Measurements from ENCODE around the gene TPST2. TPM values are rescaled to one million over a fixed set of nuclear protein-coding genes. Genes with fewer than 3 reads are reported as not detected.

Gene TPST2
- total RNA-seq, 2 experiments from 2014 or later, result 7.2 to 7.4 TPM

DNA sequence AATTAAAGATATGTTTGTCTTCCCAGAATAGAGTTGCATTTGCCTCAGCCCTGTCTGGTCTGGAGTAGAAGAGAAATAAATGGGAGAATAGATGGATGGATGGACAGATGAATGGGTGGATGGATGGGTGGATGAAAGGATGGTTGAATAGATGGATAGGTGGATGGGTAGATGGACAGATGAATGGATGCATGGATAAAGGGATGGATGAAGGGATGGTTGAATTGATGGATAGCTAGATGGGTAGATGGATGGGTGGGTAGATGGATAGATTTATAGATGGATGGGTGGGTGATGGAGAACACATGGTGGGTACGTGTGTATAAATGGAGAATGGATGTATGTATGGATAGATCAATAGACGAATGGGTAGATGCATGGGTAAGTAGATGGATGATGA lies 19.4 kb upstream of the TPST2 start:
- intact Hi-C loops (cut with DNase I, micrococcal nuclease), result no loop called here
- H3K4me3 ChIP-seq (ENCODE audit: low read length), result no peak overlapping the region
- peaks cover 9% of the 10 kb centered on the region for H3K4me1 Mint-ChIP-seq (ENCODE audit: low read depth)
- ATAC-seq (ENCODE audit: poor library complexity) (no peak), DNase-seq (no peak)
- H3K27me3 ChIP-seq (ENCODE audit: control insufficient read depth in 1 of 2, insufficient read depth in 2 of 2, low read length in 2 of 2), result no peaks in the 10 kb centered on the region
- no peaks in the 10 kb centered on the region for H3K9me3 ChIP-seq (ENCODE audit: control insufficient read depth in 1 of 2, insufficient read depth in 1 of 2, low read length in 2 of 2)
- no peak overlapping the region for H3K27ac Mint-ChIP-seq
- H3K36me3 Mint-ChIP-seq (ENCODE audit: low read depth), result no peaks in the 10 kb centered on the region
- CTCF ChIA-PET, result interaction anchor here (0.6 kb wide), 1 partner anchor 20 kb away, joined by 3 read pairs; no protein-coding TSS in a partner anchor
- no peaks in the 10 kb centered on the region for H3K36me3 ChIP-seq (ENCODE audit: insufficient read depth, low read length)
- H3K27me3 Mint-ChIP-seq, result no peaks in the 10 kb centered on the region
- POLR2A ChIA-PET, result no interaction called here
- H3K4me3 Mint-ChIP-seq, result no peak overlapping the region
- H3K9me3 Mint-ChIP-seq, result no peaks in the 10 kb centered on the region
- H3K27ac ChIP-seq (ENCODE audit: low read depth in 1 of 2, low read length in 2 of 2), result no peak overlapping the region
- H3K4me1 ChIP-seq (ENCODE audit: insufficient read depth, low read length), result peaks cover 19% of the 10 kb centered on the region
- TF ChIP-seq, protein P1, sequence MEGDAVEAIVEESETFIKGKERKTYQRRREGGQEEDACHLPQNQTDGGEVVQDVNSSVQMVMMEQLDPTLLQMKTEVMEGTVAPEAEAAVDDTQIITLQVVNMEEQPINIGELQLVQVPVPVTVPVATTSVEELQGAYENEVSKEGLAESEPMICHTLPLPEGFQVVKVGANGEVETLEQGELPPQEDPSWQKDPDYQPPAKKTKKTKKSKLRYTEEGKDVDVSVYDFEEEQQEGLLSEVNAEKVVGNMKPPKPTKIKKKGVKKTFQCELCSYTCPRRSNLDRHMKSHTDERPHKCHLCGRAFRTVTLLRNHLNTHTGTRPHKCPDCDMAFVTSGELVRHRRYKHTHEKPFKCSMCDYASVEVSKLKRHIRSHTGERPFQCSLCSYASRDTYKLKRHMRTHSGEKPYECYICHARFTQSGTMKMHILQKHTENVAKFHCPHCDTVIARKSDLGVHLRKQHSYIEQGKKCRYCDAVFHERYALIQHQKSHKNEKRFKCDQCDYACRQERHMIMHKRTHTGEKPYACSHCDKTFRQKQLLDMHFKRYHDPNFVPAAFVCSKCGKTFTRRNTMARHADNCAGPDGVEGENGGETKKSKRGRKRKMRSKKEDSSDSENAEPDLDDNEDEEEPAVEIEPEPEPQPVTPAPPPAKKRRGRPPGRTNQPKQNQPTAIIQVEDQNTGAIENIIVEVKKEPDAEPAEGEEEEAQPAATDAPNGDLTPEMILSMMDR (IDR thresholded peaks at IDR 0.05), result no peak

DNA sequence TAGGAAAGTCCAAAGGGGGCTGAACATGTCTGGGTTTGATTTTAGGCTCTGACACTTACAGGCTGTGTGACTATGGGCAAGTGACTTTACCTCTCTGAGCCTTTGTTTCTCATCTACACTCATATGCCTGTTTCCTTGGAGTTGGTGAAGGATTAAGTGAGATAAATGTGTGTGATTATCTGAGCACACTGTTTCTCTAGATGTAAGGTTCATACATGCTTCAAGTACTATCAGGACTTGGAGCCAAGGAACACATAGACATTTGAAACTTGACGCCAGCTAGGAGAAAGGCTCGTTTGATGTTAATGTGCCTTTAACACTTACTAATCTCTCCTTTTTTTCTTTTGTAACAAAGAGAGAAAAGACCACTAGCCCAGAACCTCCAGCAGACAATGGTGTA lies 18.2 kb upstream of the TPST2 start:
- Mint-ChIP-seq H3K27ac (no peak overlapping the region), H3K4me1 (ENCODE audit: low read depth) (peaks cover 9% of the 10 kb centered on the region), H3K36me3 (ENCODE audit: low read depth) (no peaks in the 10 kb centered on the region), H3K27me3 (no peaks in the 10 kb centered on the region), H3K4me3 (no peak overlapping the region), H3K9me3 (no peaks in the 10 kb centered on the region)
- Histone ChIP-seq H3K4me3 (ENCODE audit: low read length) (no peak overlapping the region), H3K36me3 (ENCODE audit: insufficient read depth, low read length) (no peaks in the 10 kb centered on the region), H3K9me3 (ENCODE audit: control insufficient read depth in 1 of 2, insufficient read depth in 1 of 2, low read length in 2 of 2) (no peaks in the 10 kb centered on the region), H3K4me1 (ENCODE audit: insufficient read depth, low read length) (peaks cover 19% of the 10 kb centered on the region), H3K27ac (ENCODE audit: low read depth in 1 of 2, low read length in 2 of 2) (no peak overlapping the region), H3K27me3 (ENCODE audit: control insufficient read depth in 1 of 2, insufficient read depth in 2 of 2, low read length in 2 of 2) (no peaks in the 10 kb centered on the region)
- TF ChIP-seq, protein P1 (IDR thresholded peaks at IDR 0.05), result no peak
- intact Hi-C loops (cut with DNase I, micrococcal nuclease), result no loop called here
- ChIA-PET CTCF (no interaction called here), POLR2A (no interaction called here)
- DNase-seq (no peak), ATAC-seq (ENCODE audit: poor library complexity) (no peak)

DNA sequence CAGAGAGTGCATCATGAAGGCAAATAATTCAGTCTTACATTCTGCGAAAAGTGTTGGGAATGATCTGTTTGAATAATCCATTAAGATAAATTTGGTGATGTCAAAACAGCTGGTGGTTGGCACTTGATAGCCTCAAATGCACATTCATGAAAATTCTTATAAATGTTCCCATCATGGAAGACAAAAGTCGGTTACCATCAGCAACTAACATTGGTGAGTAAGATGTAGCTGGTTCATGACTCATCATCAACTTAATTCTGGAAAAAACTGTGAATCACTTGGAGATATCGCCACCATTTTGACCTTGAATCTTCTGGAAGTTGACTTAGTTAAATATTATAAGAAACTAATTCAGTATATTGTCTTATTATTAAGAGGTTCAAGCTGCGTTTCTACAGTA lies 16.7 kb upstream of the TPST2 start:
- CTCF ChIA-PET, result no interaction called here
- TF ChIP-seq, protein P1 (IDR thresholded peaks at IDR 0.05), result no peak
- Mint-ChIP-seq H3K36me3 (ENCODE audit: low read depth) (no peaks in the 10 kb centered on the region), H3K4me1 (ENCODE audit: low read depth) (peaks cover 9% of the 10 kb centered on the region), H3K27me3 (no peaks in the 10 kb centered on the region), H3K9me3 (no peaks in the 10 kb centered on the region), H3K4me3 (no peak overlapping the region), H3K27ac (no peak overlapping the region)
- intact Hi-C loops (cut with DNase I, micrococcal nuclease), result no loop called here
- H3K27ac ChIP-seq (ENCODE audit: low read depth in 1 of 2, low read length in 2 of 2), result no peak overlapping the region
- H3K4me1 ChIP-seq (ENCODE audit: insufficient read depth, low read length), result peaks cover 19% of the 10 kb centered on the region
- DNase-seq (no peak), ATAC-seq (ENCODE audit: poor library complexity) (no peak)
- no peaks in the 10 kb centered on the region for H3K36me3 ChIP-seq (ENCODE audit: insufficient read depth, low read length)
- no peaks in the 10 kb centered on the region for H3K9me3 ChIP-seq (ENCODE audit: control insufficient read depth in 1 of 2, insufficient read depth in 1 of 2, low read length in 2 of 2)
- H3K4me3 ChIP-seq (ENCODE audit: low read length), result no peak overlapping the region
- POLR2A ChIA-PET, result no interaction called here
- H3K27me3 ChIP-seq (ENCODE audit: control insufficient read depth in 1 of 2, insufficient read depth in 2 of 2, low read length in 2 of 2), result no peaks in the 10 kb centered on the region
